Ishikawa (cell line): Measurements from ENCODE around the gene RMDN2.

Experiments
- CEBPB ChIP-seq: IDR thresholded peaks from 2 replicates; pipeline ENCODE4 v1.6.1; 2012
- CREB1 ChIP-seq: IDR thresholded peaks from 2 replicates; pipeline ENCODE4 v1.6.1; 2012; ENCODE audit warnings: low read depth
- EGR1 ChIP-seq: IDR thresholded peaks from 2 replicates; pipeline ENCODE4 v1.6.1; 2012
- EP300 ChIP-seq: IDR thresholded peaks from 2 replicates; pipeline ENCODE4 v1.6.1; 2012; ENCODE audit warnings: borderline replicate concordance
- FOXM1 ChIP-seq: IDR thresholded peaks from 2 replicates; pipeline ENCODE4 v1.6.1; 2012; ENCODE audit warnings: low read depth, borderline replicate concordance
- MAX ChIP-seq: IDR thresholded peaks from 2 replicates; pipeline ENCODE4 v1.6.1; 2012
- NFIC ChIP-seq: IDR thresholded peaks from 2 replicates; pipeline ENCODE4 v1.6.1; 2012
- RAD21 ChIP-seq: IDR thresholded peaks from 2 replicates; pipeline ENCODE4 v1.6.1; 2012; ENCODE audit warnings: low read depth
- TAF1 ChIP-seq: IDR thresholded peaks from 2 replicates; pipeline ENCODE4 v1.6.1; 2012; ENCODE audit warnings: low read depth, mild to moderate bottlenecking
- TCF12 ChIP-seq: IDR thresholded peaks from 2 replicates; pipeline ENCODE4 v1.6.1; 2012; ENCODE audit warnings: low read depth
- TEAD4 ChIP-seq: IDR thresholded peaks from 2 replicates; pipeline ENCODE4 v1.6.1; 2012
- USF1 ChIP-seq: IDR thresholded peaks from 2 replicates; pipeline ENCODE4 v1.6.1; 2012
- YY1 ChIP-seq: IDR thresholded peaks from 2 replicates; pipeline ENCODE4 v1.6.1; 2012; ENCODE audit warnings: low read depth
- ZBTB7A ChIP-seq: IDR thresholded peaks from 2 replicates; pipeline ENCODE4 v1.6.1; 2012; ENCODE audit warnings: low read depth
- TF ChIP-seq, protein P1 (sequence below): IDR thresholded peaks from 2 replicates; pipeline ENCODE4 v1.6.1; 2012; ENCODE audit warnings: low read depth, mild to moderate bottlenecking

Gene RMDN2

GRCh38 chr2:37898448-37898847, 26.6 kb upstream of the RMDN2 start:
- TF ChIP-seq TCF12 (no peak), CEBPB (no peak), RAD21 (no peak), TAF1 (no peak), TEAD4 (no peak), ZBTB7A (no peak), NFIC (no peak)
- TF ChIP-seq, protein P1, sequence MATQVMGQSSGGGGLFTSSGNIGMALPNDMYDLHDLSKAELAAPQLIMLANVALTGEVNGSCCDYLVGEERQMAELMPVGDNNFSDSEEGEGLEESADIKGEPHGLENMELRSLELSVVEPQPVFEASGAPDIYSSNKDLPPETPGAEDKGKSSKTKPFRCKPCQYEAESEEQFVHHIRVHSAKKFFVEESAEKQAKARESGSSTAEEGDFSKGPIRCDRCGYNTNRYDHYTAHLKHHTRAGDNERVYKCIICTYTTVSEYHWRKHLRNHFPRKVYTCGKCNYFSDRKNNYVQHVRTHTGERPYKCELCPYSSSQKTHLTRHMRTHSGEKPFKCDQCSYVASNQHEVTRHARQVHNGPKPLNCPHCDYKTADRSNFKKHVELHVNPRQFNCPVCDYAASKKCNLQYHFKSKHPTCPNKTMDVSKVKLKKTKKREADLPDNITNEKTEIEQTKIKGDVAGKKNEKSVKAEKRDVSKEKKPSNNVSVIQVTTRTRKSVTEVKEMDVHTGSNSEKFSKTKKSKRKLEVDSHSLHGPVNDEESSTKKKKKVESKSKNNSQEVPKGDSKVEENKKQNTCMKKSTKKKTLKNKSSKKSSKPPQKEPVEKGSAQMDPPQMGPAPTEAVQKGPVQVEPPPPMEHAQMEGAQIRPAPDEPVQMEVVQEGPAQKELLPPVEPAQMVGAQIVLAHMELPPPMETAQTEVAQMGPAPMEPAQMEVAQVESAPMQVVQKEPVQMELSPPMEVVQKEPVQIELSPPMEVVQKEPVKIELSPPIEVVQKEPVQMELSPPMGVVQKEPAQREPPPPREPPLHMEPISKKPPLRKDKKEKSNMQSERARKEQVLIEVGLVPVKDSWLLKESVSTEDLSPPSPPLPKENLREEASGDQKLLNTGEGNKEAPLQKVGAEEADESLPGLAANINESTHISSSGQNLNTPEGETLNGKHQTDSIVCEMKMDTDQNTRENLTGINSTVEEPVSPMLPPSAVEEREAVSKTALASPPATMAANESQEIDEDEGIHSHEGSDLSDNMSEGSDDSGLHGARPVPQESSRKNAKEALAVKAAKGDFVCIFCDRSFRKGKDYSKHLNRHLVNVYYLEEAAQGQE: no peak

GRCh38 chr2:37902991-37903390, 22.1 kb upstream of the RMDN2 start:
- no peak for TF ChIP-seq CREB1
- TF ChIP-seq USF1: no peak
- no peak for TF ChIP-seq MAX
- TF ChIP-seq, protein P1: no peak
- TF ChIP-seq YY1: no peak
- no peak for TF ChIP-seq TEAD4
- no peak for TF ChIP-seq TAF1
- no peak for TF ChIP-seq TCF12
- no peak for TF ChIP-seq RAD21
- TF ChIP-seq NFIC: no peak
- TF ChIP-seq FOXM1: no peak
- no peak for TF ChIP-seq EGR1
- no peak for TF ChIP-seq CEBPB

DNA sequence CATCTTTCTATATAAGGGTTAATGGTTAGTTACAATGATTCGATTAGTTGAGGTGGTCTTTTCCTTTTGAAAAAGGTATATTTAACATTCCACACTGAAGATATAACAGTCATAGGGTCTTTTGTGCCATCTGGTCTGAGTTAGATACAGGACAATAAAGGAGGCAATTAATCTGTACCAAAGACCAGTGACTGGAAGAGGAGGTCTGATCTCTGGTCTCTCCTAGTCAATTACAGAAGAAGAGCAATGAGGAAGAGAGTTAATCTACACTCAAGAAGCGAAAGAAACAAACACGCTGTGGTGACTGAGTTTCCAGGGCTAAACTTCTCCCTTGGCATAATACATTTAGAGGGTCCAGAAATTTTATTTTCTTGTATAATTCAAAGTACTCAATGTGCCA, 20.7 kb upstream of the RMDN2 start:
- TF ChIP-seq YY1 (no peak), TEAD4 (no peak), RAD21 (no peak), TCF12 (no peak), CREB1 (no peak), ZBTB7A (no peak), MAX (no peak), NFIC (no peak), FOXM1 (no peak), TAF1 (no peak), USF1 (no peak), CEBPB (no peak), EGR1 (no peak), EP300 (no peak)
- TF ChIP-seq, protein P1: no peak

DNA sequence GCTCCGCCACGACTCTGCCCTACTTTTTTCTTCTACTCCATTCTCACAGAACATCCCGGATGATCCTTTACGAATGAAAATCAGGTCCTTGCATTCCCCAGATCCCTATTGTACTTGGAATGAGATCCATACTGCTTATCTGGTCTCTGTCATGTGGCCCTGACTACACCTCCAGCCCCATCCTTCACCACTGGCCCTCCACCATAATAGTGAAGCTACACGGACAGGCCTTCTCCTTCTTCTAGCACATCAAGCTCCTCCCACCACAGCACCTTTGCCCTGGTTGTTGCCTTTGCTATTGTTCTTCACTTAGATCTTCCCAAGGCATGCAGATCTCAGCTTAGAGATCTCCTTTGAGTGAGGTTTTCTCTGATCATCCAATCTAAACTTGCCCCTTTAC, 20.1 kb upstream of the RMDN2 start:
- TF ChIP-seq YY1: no peak
- TF ChIP-seq TEAD4: no peak
- no peak for TF ChIP-seq TCF12
- TF ChIP-seq RAD21: no peak
- TF ChIP-seq USF1: no peak
- TF ChIP-seq MAX: no peak
- TF ChIP-seq CEBPB: no peak
- TF ChIP-seq CREB1: no peak
- no peak for TF ChIP-seq FOXM1
- TF ChIP-seq TAF1: no peak
- TF ChIP-seq EGR1: no peak
- no peak for TF ChIP-seq NFIC
- TF ChIP-seq, protein P1: no peak
- no peak for TF ChIP-seq EP300
- TF ChIP-seq ZBTB7A: no peak
